Left hindlimb (tissue), 1 donor: Measurements from ENCODE around the gene RNF166.

Experiments
- DNase-seq: peaks from one replicate; pipeline ENCODE4 v3.0.0-alpha.2; 2018

RNF166 gene

DNA sequence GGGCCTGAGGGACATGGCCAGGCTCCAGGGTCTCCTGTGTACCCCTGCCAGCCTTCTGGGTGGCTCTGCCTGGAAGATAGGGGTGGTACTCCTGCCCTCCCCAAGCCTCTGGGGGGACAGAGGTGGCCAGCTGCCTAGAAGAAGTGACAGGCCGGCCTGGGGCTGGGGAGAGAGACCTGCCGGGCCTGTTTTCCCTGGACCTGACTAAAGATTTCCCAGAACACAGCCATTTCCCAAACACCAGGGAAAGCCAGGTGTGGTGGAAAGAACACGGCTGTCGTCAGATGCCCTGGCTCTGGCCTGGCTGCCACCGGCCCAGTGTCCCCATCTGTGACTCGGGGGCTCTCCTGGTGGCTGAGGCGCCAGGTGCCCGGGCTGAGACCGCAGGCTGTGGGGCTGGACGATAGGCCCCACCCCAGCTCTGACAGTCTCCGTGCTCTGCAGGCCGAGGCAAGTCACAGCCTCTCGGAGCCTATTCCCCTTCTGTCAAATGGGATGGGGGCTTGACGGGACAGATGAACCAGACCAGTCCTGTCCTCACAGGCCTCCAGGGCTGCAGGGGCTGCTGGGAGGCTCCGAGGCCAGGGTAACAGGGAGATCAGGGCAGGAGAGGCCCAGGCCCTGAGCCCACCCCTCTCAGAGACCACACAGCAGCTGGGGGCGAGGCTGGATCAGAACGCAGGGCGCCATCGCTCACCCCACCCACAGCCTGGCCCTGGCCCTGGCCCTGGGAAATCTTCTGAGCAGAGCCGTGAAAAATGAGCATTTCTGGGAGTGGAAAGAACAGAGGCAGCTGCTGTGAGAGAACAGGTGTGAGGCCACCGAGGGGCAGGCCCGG is 33.1 kb upstream of the RNF166 start:
- peak; percentile 58 for DNase-seq

DNA sequence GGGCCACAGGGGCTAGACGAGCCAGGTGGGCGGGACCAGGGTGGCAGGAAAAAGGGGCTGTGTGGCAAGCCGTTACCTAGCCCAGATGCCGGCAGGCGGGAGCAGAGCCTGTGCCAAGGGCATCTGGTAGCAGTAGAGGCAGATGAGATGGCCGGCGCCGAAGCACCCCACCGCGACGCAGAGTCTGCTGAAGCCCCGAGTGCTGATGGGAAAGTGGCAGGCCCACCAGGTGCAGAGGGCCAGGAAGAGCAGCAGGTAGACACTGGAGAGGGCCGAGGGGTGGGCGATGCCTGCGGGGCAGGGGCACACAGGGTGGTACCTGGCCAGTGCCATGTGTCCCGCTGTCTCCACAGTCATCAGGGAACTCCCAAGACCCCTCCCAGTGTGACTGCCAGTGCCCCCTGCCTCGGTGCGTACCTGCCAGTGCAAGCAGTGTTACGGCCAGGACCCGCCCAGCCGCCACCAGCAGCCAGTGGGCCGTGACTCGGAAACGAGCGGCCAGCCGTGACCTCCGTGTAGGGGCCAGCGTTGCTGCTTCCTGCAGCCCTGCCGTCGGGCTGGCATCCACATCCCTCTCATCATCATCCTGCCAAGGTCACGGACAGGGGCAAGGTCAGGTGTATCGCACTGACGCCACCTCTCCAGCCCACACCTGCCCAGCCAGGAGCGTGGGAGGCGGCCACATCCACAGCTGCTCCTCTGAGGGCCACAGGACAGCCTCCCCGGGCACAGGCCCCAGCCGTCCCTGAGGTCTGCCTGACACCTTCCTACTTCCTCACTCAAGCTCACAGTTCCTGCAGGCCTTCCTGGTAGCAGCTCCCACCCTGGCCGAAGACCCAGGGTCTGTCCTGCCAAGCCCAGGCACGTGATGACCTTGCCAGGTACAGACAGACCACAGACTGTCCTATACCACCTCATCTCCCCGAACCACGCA is 32.2 kb upstream of the RNF166 start:
- no peak for DNase-seq

DNA sequence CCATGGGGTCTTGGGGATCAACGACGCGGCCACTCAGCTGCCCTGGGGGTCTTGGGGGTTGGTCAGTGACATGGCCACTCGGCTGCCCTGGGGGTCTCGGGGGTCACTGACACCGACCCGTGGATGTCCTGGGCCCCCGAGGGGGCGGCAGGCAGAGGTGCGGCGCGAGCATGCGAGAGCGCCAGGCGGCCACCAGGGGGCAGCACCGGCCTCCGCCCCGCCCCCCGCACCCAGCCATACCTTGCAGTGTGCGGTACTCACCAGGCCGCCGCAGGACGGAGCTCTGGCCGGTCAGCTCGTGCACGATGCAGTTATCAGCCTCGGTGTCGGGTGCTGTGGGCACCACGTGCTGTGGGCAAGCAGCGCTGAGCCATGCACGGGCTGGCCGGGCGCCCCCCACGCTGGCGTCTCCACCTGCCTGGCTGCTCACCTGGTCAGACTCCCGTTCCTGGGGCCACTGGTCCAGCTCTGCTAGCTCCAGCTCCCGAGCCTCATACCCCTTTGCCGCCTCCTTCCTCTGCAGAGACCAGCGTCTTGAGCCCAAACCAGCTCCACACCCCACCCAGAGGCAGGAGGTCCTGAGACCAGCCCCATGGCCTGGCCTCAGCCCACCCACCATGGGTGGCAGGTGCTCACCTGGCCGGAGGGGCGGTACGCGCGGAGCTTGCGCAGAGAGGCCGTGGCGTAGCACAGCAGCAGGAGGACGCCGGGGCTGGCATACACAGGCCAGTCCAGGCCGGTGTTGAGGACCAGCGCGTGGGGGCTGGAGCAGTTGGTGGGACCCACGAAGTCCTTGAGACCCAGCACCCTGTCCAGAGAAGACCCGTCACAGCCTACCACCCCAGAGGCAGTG is 31.3 kb upstream of the RNF166 start:
- peak; percentile 74 for DNase-seq

DNA sequence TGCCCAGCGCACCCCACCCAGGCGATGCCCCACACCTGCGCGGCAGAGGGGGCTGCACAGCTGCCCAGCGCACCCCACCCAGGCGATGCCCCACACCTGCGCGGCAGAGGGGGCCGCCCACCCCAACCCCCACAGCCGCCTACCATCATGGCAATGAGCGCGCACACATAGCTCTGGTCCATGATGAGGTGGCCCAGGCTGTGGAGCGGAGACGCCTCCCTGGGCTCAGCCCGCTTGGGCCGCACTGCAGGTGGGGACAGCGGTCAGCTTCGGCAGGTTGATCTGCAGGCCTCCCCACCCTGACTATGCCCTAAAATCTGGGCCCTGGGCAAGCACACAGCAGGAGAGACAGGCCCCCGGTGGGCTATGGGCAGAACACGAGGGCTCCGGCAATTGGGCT is 30.3 kb upstream of the RNF166 start:
- no peak for DNase-seq

DNA sequence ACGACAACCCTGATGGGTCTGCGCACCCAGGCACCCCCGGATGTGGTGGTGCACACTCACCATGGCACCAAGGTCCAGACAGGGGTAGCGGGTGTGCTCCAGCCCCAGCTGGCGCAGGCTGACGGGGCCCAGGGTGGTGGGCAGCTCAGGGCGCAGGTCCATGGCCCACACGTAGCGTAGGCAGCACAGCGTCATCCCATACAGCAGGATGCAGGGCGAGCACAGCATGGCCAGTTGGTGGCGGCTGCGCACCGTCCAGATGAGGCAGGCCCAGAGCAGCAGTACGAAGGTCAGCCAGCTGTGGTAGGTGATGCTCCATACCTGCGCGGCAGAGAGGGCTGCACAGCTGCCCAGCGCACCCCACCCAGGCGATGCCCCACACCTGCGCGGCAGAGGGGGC is 29.9 kb upstream of the RNF166 start:
- DNase-seq: no peak

DNA sequence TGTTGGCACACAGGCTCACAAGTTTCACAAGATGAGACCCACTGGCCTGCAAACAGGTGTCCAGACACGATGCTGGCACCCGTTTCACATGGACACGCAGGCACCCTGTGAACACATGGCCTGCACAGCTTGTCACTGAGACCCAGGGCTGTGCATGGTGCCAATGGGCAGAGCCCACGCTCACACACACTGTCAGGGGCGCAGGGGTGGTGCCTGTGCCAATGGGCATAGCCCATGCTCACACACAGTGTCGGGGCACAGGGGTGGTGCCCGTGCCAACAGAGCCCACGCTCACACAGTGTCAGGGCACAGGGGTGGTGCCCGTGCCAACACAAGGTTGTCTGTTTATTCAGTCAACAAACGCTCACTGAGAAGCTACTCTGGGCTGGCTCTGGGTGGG is 29.4 kb upstream of the RNF166 start:
- DNase-seq: no peak

DNA sequence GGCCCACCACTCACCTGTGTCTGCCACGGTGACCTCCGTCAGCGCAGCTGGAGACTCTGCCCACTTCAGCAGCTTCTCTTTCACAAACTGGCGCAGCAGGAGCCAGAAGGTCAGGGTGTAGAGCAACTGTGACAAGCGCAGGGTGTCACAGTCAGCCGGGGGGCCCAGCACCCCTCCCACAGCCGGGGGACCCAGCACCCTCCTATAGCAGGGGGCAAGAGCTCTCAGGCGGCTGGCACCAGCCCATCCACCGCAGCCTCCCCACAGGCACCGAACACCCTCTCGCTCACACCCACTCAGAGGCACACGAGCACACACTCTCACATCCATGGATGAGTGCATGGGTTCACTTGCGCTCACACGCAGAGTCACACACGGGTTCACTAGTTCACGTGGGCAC is 28.9 kb upstream of the RNF166 start:
- DNase-seq: no peak

DNA sequence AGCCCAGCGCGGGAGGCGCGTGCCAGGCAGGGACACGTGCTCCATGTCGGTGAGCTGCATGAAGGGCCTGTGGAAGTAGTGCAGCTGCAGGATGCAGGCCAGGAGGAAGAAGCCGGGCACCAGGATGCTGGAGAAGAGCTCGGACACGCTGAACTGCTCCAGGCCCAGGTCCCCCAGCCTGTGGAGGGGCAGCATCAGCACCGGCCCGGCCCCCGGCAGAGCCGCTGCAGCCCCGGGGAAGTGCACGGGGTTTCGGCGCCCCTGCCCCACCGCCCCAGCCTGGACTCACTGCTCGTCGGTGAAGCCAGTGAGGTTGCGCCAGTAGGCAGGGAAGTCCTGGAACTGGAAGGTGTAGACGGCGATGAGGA is 28.1 kb upstream of the RNF166 start:
- DNase-seq: no peak

DNA sequence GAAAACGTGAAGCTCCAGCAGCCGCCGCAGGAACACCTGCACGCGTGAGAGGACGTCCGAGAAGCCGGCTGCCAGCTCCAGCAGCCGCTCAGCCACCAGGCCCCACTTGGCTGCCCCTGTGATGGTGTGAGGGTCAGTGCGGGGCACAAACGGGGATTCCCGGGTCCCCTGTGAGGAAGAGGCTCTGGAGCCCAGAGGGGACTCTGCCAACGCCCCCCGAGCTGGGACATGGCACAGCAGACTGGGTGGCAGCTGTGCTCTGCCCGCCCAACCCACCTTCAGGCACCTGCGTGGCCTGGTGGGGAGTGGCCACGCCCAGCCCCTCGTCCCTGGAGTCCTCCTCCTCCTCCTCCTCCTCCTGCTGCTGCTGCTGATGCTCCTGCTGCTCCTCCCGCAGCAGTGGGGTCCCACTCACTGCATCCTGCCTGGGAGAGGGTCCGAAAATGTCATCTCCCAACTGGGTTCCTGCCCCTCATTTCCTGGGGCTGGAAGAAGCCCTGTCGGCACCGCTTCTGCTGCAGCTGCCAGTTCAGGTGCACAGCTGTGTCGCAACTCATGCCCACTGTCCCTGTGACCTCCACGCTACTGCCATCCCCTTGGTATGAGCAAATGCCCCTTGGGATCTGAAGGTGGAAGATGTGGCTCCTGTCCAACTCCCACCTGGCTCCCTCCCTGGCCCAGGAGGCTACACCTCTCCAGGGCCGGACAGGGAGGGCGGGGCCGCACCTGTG is 27.6 kb upstream of the RNF166 start:
- no peak for DNase-seq

DNA sequence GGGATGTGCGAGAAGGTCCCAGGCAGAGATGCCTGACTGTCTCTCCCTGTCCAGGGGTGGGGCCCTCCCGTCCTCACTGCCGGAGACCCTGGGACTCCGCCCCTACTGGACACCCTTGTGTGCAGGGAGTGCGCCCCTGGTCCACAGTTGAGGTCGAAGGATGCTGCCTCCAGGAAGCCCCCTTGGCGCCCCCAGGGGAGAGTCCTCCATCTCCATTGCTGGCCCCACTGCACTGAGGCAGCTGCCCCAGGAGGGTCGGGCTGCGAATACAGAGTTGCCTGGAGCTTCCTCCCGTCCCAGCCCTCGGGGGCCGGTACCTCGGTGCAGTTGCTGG is 26.7 kb upstream of the RNF166 start:
- DNase-seq: no peak

DNA sequence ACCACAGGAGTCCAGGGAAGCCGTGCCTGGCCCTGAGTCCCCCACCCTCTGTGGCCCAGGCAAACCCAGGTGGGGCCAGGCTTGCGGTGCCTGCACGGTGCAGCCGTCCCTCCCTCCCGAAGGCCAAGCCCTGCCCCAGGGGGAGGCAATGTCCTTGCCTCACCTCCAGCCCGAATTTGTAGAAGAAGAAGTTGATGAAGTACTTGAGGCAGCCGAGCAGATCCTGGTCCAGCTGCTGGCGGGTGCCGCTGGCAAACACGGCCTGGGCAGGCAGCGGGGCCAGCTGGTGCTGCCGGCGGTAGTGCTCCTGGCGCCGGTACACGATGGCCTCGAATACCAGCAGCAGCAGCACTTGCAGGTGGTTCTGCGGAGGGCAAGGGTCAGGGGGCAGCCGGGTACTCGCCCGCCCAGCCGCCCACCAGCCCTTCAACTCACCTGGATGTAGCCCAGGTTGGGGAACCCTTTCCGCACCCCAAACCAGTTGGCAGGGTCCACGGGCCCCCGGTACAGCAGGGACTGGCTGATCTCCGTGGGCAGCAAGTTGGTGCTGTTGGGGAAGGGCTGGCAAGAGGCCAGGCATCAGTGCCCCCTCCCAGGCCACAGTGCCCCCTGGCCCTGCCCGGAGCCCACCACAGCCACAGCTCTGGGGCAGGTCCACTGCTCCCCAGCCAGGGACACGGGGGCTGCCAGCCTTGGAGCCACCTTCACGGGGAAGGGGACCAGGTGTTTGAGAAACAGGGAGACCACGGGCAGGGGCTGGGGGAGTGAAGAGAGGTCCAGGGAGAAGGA is 26.2 kb upstream of the RNF166 start:
- DNase-seq: no peak

DNA sequence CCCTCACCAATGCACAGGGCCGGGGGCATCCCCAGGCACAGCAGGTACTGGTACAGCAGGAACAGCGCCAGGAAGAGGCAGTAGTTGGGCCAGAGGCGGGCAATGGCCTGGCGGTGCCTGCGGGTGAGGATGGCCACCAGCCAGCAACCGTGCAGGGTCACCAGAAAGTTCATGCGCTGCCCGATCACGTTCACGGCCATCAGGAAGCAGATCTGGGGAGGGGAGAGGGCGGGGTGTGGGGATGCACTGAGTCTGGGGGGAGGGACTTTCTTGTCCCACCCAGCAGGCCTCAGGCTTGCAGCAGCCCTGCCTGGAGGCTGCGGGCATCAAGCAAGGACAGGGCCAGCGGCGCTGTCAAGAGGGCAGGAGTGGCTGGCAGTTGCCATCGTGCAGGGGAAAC is 25.5 kb upstream of the RNF166 start:
- no peak for DNase-seq

DNA sequence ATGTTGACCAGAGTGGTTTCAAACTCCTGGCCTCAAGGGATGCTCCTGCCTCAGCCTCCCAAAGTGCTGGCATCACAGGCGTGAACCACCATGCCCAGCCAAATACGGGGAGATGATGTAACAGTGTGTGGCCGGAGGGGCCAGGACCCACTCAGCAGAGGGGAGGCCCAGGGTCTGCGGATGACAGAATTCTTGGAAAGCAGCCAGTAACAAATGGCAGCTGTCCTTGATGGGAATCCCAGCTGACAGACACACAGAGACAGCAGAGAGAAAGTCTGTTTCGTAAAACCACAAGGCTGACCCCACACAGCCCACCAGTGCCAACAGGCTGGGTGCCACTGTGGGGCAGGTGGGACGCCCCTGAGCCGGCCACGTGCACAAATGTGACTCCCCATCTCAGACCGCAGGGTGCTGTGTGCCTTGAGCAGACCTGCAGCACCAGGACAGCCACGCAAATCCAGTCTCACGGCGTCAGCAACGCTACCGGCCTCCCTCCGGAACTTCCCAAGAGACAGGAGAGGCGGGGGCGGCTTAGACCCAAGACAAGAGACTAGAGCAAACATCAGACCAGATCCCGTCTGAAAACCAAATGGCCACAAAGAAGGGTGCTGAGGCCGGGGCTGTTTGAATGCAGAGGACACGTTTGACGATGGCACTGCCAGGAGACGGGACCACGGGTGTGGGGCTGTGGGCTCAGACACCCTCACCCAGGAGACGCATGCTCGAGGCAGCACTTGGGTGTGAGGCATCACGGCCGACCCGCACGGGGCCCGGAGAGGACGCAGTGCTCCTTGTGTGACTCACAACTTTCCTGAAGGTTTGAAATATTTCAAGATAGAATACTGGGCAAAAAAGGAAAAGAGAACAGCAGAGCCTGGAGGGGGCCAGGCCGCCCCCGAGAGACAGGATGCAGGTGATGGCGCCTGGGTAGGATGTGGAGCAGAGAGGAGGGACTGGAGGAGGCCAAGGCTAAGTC is 24.7 kb upstream of the RNF166 start:
- DNase-seq: no peak

DNA sequence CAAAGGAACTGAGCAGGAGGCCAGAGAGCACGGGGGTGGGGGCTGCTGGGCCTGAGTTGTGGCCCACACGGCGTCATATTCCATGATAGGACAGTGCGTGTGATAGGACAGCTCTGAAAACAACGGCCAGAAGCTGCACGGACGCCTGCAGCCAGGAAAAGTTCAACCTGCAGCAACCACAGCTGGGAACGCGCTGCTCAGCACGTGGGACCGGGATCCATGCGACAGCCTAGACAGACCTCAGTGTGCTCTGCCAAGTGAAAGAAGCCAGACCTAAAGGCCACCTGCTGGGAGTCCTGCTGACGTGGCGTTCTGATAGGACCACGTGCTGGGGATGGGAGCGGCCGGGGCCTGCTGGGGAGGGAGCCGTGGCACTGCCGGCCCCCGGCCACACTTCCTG is 21.7 kb upstream of the RNF166 start:
- no peak for DNase-seq

DNA sequence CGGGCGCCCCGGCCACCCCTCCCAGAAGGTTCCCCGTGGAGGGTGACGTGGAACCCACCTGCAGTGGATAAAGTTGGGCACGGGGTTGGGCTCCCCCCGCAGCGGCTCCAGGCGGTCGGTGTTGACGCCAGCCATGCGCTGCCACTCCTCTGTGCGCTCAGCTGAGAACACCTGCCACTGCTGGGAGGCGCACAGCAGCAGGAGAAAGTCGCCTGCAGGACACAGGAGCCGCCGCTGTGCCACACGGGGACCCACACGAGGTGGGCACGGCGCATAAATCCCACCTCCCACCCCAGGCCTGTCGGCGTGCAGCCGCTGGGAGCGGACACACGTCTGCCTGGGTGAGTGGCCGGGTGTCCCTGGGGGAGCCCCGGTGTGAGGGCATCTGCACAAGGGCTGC is 20.8 kb upstream of the RNF166 start:
- no peak for DNase-seq

DNA sequence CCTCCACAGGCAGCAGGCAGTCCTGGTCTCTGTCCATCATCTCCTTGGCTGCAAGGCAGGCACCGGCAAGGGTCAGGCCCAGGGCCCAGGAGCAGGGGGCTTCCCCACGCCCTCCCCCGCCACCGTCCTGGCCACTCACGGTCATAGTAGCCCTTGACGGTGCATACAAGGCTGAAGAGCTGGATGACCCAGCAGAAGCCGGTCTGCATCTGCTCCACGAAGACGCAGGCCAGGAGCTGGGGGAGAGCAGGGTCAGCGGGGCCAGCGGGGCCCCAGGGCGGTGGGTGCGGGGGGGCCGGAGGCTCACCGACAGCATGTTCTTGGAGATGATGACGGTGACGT is 20.2 kb upstream of the RNF166 start:
- no peak for DNase-seq

DNA sequence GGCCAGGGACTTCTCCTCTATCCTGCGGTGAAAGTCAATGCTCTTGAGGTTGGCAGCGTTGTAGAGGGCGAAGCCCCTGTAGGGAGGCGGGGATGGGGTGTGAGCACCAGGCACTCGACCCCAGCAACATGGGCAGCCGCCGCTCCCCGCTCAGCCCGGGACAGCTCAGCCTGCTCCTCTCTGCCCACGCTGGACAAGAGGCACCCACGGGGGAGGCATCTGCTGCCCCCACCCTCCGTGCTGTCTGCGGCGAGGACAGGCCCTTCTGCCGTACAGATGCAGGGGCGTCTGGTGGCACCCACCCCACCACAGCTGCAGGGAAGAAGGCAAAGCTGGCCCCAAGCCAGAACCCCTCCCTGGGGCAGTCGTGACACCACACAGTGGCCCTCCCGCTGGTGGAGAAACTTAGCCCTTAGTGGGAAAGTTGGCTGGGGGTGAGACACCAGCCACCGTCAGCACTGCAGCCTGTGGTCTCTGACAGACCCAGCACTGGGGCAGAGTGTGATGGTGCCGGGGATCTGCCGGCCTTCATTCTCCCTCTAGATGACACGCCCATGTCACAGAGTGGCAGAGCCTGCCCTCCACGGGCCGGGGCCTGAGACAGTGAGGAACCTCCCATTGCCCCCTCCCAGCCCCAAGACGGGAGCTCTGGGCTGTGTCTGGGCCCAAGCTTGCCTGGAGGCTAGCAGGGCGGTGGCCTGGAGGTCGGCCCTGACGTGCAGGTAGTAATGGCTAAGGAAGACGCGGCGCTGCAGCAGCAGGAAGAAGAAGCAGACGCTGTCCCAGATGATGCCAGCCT is 19.6 kb upstream of the RNF166 start:
- no peak for DNase-seq

DNA sequence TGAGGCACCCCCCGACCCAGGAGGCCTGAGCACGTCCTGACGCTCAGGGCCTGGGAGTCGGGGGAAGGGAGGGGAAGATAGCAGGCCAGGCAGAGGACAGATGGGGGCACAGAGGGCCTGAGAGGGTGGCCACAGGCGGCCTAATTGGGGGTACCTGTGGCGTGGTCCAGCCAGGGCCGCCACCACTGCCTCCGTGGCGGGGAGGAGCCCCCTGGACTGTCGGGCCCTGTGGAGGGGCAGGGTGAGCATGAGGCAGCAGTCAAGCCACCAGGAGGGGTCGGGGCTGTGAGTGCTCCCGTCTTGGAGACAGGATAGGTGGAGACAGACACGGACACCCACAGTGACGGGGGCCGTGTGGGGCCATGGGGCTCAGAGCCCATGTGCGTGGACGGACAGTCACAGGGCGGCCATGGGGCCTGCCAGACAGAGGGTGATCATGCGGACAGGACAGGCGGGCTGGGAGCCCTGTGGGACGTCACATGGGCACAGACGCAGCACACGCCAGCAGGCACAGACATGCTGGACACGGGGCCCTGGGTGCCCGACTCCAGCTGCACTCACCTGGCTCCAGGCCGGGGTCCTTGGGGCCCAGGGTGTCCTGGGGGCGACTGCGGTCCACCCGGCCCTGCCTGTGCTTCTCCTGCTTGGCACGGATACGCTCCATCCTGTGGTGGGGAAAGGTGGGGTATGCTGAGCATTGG is 18.8 kb upstream of the RNF166 start:
- DNase-seq: no peak

DNA sequence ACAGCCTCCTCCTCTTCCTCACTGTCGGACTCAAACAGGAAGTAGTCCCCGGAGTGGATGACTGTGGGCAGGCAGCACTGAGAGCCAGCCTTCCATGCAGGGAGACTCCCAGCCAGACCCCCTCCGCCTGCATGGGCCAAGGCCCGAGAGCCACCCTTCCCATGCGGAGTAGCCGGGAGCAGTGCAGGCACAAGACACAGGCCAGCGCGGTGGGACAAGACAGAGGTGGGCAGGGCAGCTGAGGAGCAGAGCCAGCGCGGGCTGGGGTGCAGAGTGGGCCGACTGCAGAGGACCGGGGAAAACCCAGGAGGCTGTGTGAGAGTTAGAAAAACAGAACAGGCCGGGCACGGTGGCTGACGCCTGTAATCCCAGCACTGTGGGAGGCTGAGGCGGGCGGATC is 17.7 kb upstream of the RNF166 start:
- DNase-seq: no peak
